HG02759 (cell line): ENCODE results near the gene FMNL2.

Experiments
- ATAC-seq: cut with Tn5 transposase; IDR thresholded peaks from one replicate; pipeline ENCODE4 v1.9.1; 2021; ENCODE audit warnings: mild to moderate bottlenecking, moderate library complexity; ENCODE audit not compliant: unreplicated experiment

Gene FMNL2

DNA sequence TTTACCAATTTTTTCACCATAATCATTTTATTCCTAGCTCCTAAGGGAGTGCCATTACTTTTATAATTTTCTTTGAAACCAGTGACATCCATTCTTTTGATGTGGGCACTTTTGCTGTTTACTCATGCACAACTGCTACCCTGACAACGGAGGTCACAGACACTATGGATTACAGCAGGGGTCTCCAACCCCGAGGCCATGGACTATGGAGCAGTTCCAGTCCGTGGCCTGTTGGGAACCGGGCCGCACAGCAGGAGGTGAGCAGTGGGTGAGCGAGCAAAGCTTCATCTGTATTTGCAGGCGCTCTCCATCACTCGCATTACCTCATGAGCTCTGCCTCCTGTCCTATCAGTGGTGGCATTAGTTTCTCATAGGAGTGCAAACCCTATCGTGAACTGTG lies 347.7 kb downstream of the FMNL2 start:
- no peak for ATAC-seq

DNA sequence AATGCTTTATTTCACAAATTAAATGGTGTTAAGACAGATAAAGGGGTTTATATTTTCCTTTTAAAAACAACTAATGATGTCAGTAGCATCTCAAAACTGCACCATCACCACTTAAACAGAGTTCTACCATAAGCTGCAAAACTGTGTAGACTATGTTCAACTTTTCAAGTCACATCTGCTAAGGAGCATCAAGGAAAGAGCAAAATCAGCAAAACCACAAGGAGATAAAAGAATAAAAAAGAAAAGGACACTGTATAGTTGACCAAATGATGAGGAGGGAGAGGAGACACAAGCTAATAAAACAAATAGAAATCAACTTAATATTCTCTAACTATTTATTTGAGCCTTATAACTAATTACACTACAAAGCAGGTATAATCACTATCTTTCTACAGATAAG lies 348.4 kb downstream of the FMNL2 start:
- no peak for ATAC-seq

DNA sequence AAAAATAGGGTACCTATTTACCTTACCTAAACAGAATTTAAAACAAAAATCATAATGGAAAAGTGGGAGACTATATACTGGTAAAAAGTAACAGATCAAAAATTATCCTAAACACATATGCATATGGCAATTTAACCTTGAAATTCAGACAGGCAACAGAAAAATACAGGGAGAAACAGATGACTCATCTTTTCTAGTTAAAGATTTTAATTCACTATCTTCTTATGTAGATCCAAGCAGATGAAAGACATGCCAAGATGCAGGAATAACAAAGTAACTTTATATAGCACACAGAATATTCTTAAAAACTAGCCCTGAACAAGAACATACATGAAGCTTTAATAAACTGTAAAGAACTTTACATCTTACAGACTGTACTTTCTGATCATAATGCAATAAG lies 351.3 kb downstream of the FMNL2 start:
- ATAC-seq = no peak

DNA sequence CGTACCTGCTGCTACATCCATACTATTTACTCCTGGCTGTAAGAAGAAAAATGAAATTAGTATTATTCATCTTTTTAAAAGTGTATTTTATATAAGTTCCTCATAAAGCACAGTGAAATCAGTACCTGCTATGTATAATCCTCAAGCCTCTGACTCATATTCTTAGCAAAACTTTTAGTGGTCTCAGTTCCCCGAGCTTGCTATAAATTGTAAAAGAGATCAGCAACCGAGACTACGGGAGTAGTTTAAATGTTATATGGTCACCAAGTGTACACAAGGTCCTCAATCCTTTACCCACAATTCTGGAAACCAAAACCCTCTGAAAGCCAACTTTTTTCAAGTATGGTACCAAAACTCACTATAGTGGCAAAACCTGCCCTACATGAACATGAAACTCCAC lies 358.1 kb downstream of the FMNL2 start:
- ATAC-seq = peak; percentile 87

DNA sequence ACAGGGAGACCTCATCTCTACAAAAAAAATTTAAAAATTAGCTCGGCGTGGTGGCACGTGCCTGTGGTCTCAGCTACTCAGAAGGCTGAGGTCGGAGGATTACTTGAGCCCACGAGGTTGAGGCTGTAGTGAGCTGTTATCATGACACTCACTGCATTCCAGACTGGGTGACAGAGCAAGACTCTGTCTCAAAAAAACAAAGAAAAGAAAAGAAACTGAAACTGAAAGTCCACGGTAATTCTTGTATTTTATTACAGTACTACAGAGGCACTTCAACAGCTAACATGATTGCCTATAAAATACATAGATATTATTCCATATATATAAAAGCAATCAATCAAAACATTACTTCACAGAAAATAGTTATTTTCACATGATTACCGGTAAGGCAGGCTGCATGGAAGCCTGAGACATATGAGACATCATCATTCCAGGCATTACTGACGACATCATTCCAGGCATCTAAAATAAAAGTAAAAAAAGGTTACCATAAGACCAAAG lies 359.2 kb downstream of the FMNL2 start:
- ATAC-seq = peak; percentile 64

DNA sequence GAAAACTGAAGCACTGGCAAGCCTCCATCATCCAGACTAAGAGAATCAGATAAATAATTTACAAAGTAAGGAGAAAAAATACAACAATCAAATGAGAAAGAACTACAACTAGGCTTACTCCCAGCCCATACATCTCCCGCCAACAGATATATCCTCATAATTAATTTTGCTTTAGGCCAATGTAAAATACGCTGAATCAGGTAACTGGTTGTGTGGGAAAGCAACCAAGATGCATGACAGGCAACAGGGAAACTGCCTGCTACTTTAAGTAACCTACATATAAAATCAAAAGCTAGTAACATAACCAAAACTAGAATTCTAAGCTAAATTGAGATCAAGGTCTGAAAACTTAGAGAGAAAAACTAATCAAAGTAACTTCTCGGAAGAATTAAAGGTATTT lies 360.8 kb downstream of the FMNL2 start:
- ATAC-seq = no peak

DNA sequence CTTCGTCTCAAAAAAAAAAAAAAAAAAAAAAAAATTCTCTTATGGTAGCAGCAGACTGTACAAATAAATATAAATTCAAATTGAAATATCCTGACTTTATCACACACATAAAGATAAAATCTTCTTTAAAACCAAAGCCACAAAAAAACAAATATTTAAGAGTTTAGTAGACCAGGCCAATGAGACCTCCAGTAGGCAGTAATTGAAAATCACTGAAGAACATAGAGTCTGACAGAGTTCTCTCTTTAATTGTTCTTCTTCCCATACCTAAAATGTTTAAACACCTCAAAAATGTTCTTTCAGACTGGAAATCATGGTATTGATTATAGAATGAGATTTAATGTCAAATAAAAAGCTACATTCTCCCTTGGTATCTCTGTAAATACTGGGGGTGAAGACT lies 361.5 kb downstream of the FMNL2 start:
- ATAC-seq = no peak
